Activated T-helper 1 cell treated with anti-CD3 and anti-CD28 coated beads, Interleukin-12 subunit alpha, Interleukin-12 subunit beta, Interleukin-2, Interleukin-4 antibody, amounts not matched to agents 30 ng/mL and 10 ng/mL and 1 ng/mL, durations not matched to agents 14 hours and 24 hours and 36 hours (primary cell): ENCODE measurements around the gene CFAP126. TPM values are rescaled to one million over a fixed set of nuclear protein-coding genes. Genes with fewer than 3 reads are reported as not detected.

Source experiments
- DNase-seq: peaks from one replicate; pipeline ENCODE4 v3.0.0; 2021; ENCODE audit warnings: low spot score
- H3K27ac Mint-ChIP-seq: one replicate; pipeline ENCODE4 v1.8.0; 2021; ENCODE audit warnings: mild to moderate bottlenecking, mixed read lengths
- H3K27me3 Mint-ChIP-seq: one replicate; pipeline ENCODE4 v1.8.0; 2022; ENCODE audit warnings: mild to moderate bottlenecking, moderate library complexity, mixed read lengths; ENCODE audit not compliant: insufficient read depth
- H3K36me3 Mint-ChIP-seq: one replicate; pipeline ENCODE4 v1.8.0; 2021; ENCODE audit warnings: low read depth, mixed read lengths
- H3K4me1 Mint-ChIP-seq: one replicate; pipeline ENCODE4 v1.8.0; 2021; ENCODE audit warnings: low read depth, mixed read lengths
- H3K4me3 Mint-ChIP-seq: one replicate; pipeline ENCODE4 v1.8.0; 2021; ENCODE audit warnings: mild to moderate bottlenecking, moderate library complexity, mixed read lengths
- H3K9me3 Mint-ChIP-seq: one replicate; pipeline ENCODE4 v1.8.0; 2021; ENCODE audit warnings: mixed read lengths
- intact Hi-C: fragments of 100-400 bp; cut with micrococcal nuclease; formaldehyde crosslinking; loops from one replicate; pipeline ENCODE4 v1.15.1; 2024
- total RNA-seq: library from RNA; stranded (reverse); gene quantifications from 2 replicates; pipeline ENCODE4 v1.2.3, GENCODE V29; 2022

Gene CFAP126
- total RNA-seq, 1 donor from 2014 or later = not detected

DNA sequence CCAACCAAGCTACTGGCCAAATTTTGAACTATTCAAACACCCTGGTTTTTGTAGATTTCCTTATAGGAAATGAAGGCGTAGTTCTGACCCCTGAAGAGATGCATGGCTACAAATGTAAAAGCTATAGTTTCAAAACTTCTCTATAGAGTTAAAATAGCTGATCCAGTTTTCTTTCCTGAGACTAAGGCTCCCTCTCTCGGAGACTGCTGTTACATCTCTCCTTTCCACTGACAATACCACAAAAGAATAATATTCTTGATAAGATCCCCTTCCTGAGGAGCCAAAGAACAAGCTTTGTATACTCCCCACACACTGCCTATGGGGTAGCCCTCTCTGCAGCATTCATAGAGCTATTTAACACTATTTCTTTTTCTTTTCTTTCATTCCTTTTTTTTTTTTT is 6.7 kb upstream of the CFAP126 start:
- Mint-ChIP-seq H3K36me3 (peaks cover 5% of the 10 kb centered on the region), H3K4me3 (no peak overlapping the region), H3K27me3 (no peaks in the 10 kb centered on the region), H3K27ac (no peak overlapping the region), H3K9me3 (no peaks in the 10 kb centered on the region), H3K4me1 (peaks cover 8% of the 10 kb centered on the region)
- intact Hi-C loops = no loop called here
- DNase-seq = no peak

- H3K4me3 Mint-ChIP-seq = no peak overlapping the region
- peaks cover 5% of the 10 kb centered on the region for H3K36me3 Mint-ChIP-seq
- intact Hi-C loops = no loop called here
Observed at GRCh38 chr1:161373442-161373841, 5.8 kb upstream of the CFAP126 start.

GRCh38 chr1:161365207-161365606 is 2.5 kb downstream of the CFAP126 start:
- intact Hi-C loops = loop anchor here (5.0 kb wide), 1 partner anchor 138 kb away; the partner anchor contains the start of gene TOMM40L
- no peak for DNase-seq
- H3K27ac Mint-ChIP-seq = no peak overlapping the region
- H3K9me3 Mint-ChIP-seq = no peaks in the 10 kb centered on the region
- no peak overlapping the region for H3K4me3 Mint-ChIP-seq
- H3K4me1 Mint-ChIP-seq = peaks cover 13% of the 10 kb centered on the region
- H3K36me3 Mint-ChIP-seq = peaks cover 31% of the 10 kb centered on the region
- H3K27me3 Mint-ChIP-seq = no peaks in the 10 kb centered on the region

More at GRCh38 chr1:161373442-161373841, 5.8 kb upstream of the CFAP126 start:
- H3K9me3 Mint-ChIP-seq = no peaks in the 10 kb centered on the region
- H3K27ac Mint-ChIP-seq = no peak overlapping the region
- no peak for DNase-seq
- H3K4me1 Mint-ChIP-seq = peaks cover 8% of the 10 kb centered on the region
- H3K27me3 Mint-ChIP-seq = no peaks in the 10 kb centered on the region

GRCh38 chr1:161364332-161364731 is 3.3 kb downstream of the CFAP126 start:
- H3K9me3 Mint-ChIP-seq = no peaks in the 10 kb centered on the region
- H3K4me3 Mint-ChIP-seq = no peak overlapping the region
- DNase-seq = no peak
- intact Hi-C loops = no loop called here
- H3K27me3 Mint-ChIP-seq = no peaks in the 10 kb centered on the region
- peaks cover 37% of the 10 kb centered on the region for H3K36me3 Mint-ChIP-seq
- H3K27ac Mint-ChIP-seq = peak overlapping the region; percentile 41
- peaks cover 21% of the 10 kb centered on the region for H3K4me1 Mint-ChIP-seq

GRCh38 chr1:161359291-161359690 is 8.4 kb downstream of the CFAP126 start:
- H3K27me3 Mint-ChIP-seq = no peaks in the 10 kb centered on the region
- no peak for DNase-seq
- intact Hi-C loops = no loop called here
- no peak overlapping the region for H3K4me3 Mint-ChIP-seq
- peak overlapping the region; percentile 20 for H3K27ac Mint-ChIP-seq
- peaks cover 21% of the 10 kb centered on the region for H3K36me3 Mint-ChIP-seq
- H3K9me3 Mint-ChIP-seq = no peaks in the 10 kb centered on the region
- peaks cover 14% of the 10 kb centered on the region for H3K4me1 Mint-ChIP-seq

DNA sequence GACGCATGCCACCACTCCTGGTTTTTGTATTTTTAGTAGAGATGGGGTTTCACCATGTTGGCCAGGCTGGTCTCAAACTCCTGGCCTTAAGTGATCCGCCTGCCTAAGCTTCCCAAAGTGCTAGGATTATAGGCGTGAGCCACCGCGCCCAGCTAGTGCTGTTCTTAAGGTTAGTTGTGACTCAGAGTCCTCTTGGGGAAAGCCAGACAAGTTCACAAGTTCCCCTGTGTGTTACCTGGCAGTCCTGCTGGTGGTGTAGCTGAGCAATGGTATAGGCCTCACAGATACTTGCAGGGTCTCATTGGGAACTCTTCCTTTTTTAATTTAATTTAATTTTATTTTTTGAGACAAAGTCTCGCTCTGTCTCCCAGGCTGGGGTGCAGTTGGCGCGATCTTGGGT is 10.6 kb downstream of the CFAP126 start:
- DNase-seq = no peak
- Mint-ChIP-seq H3K36me3 (peaks cover 16% of the 10 kb centered on the region), H3K4me1 (peaks cover 12% of the 10 kb centered on the region), H3K27me3 (no peaks in the 10 kb centered on the region), H3K4me3 (no peak overlapping the region), H3K27ac (no peak overlapping the region), H3K9me3 (no peaks in the 10 kb centered on the region)
- intact Hi-C loops = no loop called here

DNA sequence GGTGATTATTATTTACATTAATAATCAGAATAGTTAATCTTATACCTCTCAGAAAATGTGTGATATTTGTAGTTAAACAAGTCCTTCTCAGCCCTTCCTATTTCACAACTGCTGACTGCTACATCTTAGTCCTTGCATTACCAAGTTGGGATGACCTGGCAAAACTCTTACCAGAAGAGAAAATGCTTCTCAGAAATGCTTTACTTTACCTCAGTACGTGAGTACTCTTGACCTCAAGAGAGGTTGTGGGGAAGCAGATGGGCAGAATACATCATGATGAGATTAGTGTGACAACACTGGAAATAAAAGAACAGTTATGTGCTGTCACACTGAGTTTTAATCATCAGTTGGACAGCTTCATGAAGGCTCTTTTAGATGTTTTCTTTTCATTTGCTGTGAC is 16.2 kb downstream of the CFAP126 start:
- intact Hi-C loops = no loop called here
- no peaks in the 10 kb centered on the region for H3K9me3 Mint-ChIP-seq

GRCh38 chr1:161350671-161351070 is 17.0 kb downstream of the CFAP126 start:
- Mint-ChIP-seq H3K4me3 (no peak overlapping the region), H3K27ac (no peak overlapping the region)

More for the DNA sequence above, 16.2 kb downstream of the CFAP126 start:
- no peak overlapping the region for H3K4me3 Mint-ChIP-seq
- H3K36me3 Mint-ChIP-seq = peaks cover 17% of the 10 kb centered on the region
- H3K27ac Mint-ChIP-seq = no peak overlapping the region
- H3K27me3 Mint-ChIP-seq = no peaks in the 10 kb centered on the region
- DNase-seq = no peak
- H3K4me1 Mint-ChIP-seq = no peaks in the 10 kb centered on the region

GRCh38 chr1:161342821-161343220 is 24.9 kb downstream of the CFAP126 start:
- no peak for DNase-seq
- Mint-ChIP-seq H3K27me3 (no peaks in the 10 kb centered on the region), H3K27ac (no peak overlapping the region), H3K4me3 (no peak overlapping the region), H3K36me3 (peaks cover 32% of the 10 kb centered on the region), H3K9me3 (no peaks in the 10 kb centered on the region), H3K4me1 (no peaks in the 10 kb centered on the region)
- intact Hi-C loops = no loop called here

More at GRCh38 chr1:161350671-161351070, 17.0 kb downstream of the CFAP126 start:
- DNase-seq = no peak
- Mint-ChIP-seq H3K9me3 (no peaks in the 10 kb centered on the region), H3K36me3 (peaks cover 15% of the 10 kb centered on the region), H3K4me1 (no peaks in the 10 kb centered on the region), H3K27me3 (no peaks in the 10 kb centered on the region)
- intact Hi-C loops = no loop called here

- DNase-seq = no peak
- Mint-ChIP-seq H3K27ac (no peak overlapping the region), H3K9me3 (no peaks in the 10 kb centered on the region), H3K4me3 (no peak overlapping the region), H3K36me3 (peaks cover 34% of the 10 kb centered on the region), H3K27me3 (no peaks in the 10 kb centered on the region), H3K4me1 (no peaks in the 10 kb centered on the region)
- intact Hi-C loops = no loop called here
Observed at GRCh38 chr1:161342177-161342576, 25.5 kb downstream of the CFAP126 start.

DNA sequence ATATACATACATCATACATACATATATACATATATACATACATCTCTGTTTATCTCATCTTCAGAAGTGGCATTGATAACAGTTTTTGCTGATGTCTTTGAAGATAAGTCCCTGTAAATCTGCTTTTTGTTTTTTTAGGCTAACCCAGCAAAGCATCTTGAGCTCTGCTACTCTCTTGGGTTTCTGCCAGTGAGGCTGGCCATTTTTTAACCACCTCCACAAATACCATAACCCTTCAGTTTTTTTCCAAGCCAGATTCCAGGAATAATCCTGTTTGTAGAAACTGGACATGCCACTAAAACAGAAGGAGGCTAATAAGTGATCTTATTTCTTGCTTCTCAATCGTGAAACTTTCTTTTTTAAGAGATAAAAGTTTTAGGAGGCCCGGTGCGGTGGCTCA is 31.9 kb downstream of the CFAP126 start:
- Mint-ChIP-seq H3K27ac (no peak overlapping the region), H3K27me3 (no peaks in the 10 kb centered on the region), H3K4me1 (no peaks in the 10 kb centered on the region), H3K36me3 (peaks cover 37% of the 10 kb centered on the region), H3K9me3 (no peaks in the 10 kb centered on the region), H3K4me3 (no peak overlapping the region)
- DNase-seq = no peak
- intact Hi-C loops = no loop called here

DNA sequence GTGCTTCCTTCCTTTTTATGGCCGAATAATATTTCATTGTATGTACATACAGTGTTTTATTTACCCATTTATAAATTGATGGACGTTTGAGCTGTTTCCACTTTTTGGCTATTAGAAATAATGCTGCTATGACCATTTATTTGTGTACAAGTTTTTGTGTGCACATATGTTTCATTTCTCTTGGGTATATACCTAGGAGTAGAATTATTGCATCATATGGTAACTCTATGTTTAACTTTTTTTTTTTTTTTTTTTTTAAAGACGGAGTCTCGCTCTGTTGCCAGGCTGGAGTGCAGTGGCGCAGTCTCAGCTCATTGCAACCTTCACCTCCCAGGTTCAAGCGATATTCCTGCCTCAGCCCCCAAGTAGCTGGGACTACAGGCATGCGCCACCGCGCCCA is 34.5 kb downstream of the CFAP126 start:
- Mint-ChIP-seq H3K4me3 (no peak overlapping the region), H3K36me3 (peaks cover 34% of the 10 kb centered on the region)
- DNase-seq = no peak

DNA sequence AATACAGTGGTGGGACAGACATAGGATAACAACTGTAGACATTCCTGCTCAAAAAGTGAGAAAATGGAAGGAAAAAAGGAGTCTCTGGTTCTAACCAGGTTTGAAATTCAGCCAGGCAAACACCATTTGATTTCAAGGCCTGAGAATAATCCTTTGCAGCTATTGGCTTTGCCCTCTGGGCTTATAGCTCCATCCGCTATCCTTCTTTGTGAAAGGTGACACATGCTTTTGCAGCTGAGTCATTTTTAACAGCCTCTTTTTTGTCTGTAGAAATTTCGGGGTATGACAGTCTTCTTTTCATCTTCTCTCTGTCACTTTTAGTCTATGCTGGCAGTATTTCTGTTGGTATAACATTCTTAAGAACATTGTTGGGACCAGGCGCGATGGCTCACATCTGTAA is 37.3 kb downstream of the CFAP126 start:
- no peak for DNase-seq
- Mint-ChIP-seq H3K36me3 (peaks cover 32% of the 10 kb centered on the region), H3K27me3 (no peaks in the 10 kb centered on the region), H3K27ac (no peak overlapping the region), H3K9me3 (no peaks in the 10 kb centered on the region), H3K4me1 (no peaks in the 10 kb centered on the region), H3K4me3 (no peak overlapping the region)
- intact Hi-C loops = no loop called here

More for the DNA sequence above, 34.5 kb downstream of the CFAP126 start:
- H3K27ac Mint-ChIP-seq = no peak overlapping the region
- H3K4me1 Mint-ChIP-seq = no peaks in the 10 kb centered on the region
- no peaks in the 10 kb centered on the region for H3K27me3 Mint-ChIP-seq
- intact Hi-C loops = no loop called here
- no peaks in the 10 kb centered on the region for H3K9me3 Mint-ChIP-seq

DNA sequence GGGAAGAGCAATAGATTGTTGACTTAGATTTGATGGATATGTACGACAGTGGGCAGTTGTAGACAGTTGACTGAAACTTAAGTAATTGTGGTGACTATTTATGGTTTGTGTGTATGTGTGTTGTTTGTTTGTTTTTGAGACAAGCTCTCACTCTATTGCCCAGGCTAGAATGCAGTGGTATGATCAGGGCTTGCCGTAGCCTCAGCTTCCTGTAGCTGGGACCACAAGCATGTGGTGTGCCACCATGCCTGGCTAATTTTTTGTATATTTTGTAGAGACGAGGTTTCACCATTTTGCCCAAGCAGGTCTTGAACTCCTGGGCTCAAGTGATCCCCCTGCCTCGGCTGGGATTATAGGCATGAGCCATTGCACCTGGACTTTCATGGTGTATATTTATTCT is 43.7 kb downstream of the CFAP126 start:
- DNase-seq = no peak
- intact Hi-C loops = no loop called here
- no peak overlapping the region for H3K4me3 Mint-ChIP-seq
- peaks cover 22% of the 10 kb centered on the region for H3K36me3 Mint-ChIP-seq
- no peaks in the 10 kb centered on the region for H3K9me3 Mint-ChIP-seq
- H3K4me1 Mint-ChIP-seq = peaks cover 10% of the 10 kb centered on the region
- no peak overlapping the region for H3K27ac Mint-ChIP-seq
- H3K27me3 Mint-ChIP-seq = no peaks in the 10 kb centered on the region
